Measurements from ENCODE around the gene CLINT1.
"Not testable (repeated sequence)": the region's sequence is repeated elsewhere in the genome, so short reads cannot be mapped to it uniquely, and the experiment has no call there.

CLINT1 gene

GRCh38 chr5:157857816-157858526 lies 974 bp downstream of the CLINT1 start:
- H3K4me3 Mint-ChIP-seq, result peak overlapping the region; percentile 96
- H3K27me3 Mint-ChIP-seq, result no peaks in the 10 kb centered on the region
- H3K36me3 Mint-ChIP-seq (ENCODE audit: insufficient read depth), result peaks cover 16% of the 10 kb centered on the region
- peak; percentile 66 for ATAC-seq (replicated peaks; ENCODE audit: extremely low read depth, poor library complexity, severe bottlenecking)
- DNase-seq (ENCODE audit: low spot score in 2 of 2), result no peak
- H3K4me1 Mint-ChIP-seq, result peaks cover 65% of the 10 kb centered on the region
- H3K9me3 Mint-ChIP-seq, result no peaks in the 10 kb centered on the region
- H3K27ac Mint-ChIP-seq (ENCODE audit: low read depth), result peak overlapping the region; percentile 93

GRCh38 chr5:157855404-157855994 lies 3.4 kb downstream of the CLINT1 start:
- Mint-ChIP-seq H3K36me3 (ENCODE audit: insufficient read depth) (peaks cover 16% of the 10 kb centered on the region), H3K4me3 (no peak overlapping the region), H3K4me1 (peaks cover 65% of the 10 kb centered on the region), H3K27me3 (no peaks in the 10 kb centered on the region), H3K9me3 (no peaks in the 10 kb centered on the region), H3K27ac (ENCODE audit: low read depth) (no peak overlapping the region)
- ATAC-seq (replicated peaks; ENCODE audit: extremely low read depth, poor library complexity, severe bottlenecking) (no peak), DNase-seq (ENCODE audit: low spot score in 2 of 2) (no peak)

- DNase-seq (ENCODE audit: low spot score in 2 of 2); ATAC-seq (replicated peaks; ENCODE audit: extremely low read depth, poor library complexity, severe bottlenecking); H3K9me3 Mint-ChIP-seq; H3K27ac Mint-ChIP-seq (ENCODE audit: low read depth); H3K4me3 Mint-ChIP-seq; H3K27me3 Mint-ChIP-seq: not testable (repeated sequence)
- Mint-ChIP-seq H3K36me3 (ENCODE audit: insufficient read depth) (peaks cover 18% of the 10 kb centered on the region), H3K4me1 (peaks cover 58% of the 10 kb centered on the region)
Measured at GRCh38 chr5:157853365-157853764, 5.6 kb downstream of the CLINT1 start.

DNA sequence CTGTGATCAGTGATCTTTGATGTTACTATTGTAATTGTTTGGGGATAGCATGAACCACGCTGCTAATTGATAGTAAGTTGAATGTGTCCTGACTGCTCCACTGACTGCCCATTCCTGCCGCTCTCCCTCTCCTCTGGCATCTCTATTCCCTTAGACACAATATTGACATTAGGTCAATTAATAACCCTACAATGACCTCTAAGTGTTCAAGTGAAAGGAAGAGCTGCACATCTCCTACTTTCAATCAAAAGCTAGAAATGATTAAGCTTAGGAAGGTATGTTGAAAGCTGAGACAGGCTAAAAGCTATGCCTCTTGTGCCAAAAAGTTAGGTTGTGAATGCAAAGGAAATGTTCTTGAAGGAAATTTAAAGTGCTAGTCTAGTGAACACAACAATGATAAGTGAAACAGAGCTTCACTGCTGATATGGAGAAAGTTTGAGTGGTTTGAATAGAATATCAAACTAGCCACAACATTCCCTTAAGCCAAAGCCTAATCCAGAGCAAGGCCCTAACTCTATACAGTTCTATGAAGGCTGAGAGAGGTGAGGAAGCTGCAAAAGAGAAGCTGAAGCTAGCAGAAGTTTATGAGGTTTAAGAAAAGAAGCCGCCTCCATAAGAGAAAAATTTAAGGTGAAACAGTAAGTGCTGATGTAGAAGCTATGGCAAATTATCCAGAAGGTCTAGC lies 12.9 kb downstream of the CLINT1 start:
- no peak overlapping the region for H3K27ac Mint-ChIP-seq (ENCODE audit: low read depth)
- H3K27me3 Mint-ChIP-seq, result no peaks in the 10 kb centered on the region
- ATAC-seq (replicated peaks; ENCODE audit: extremely low read depth, poor library complexity, severe bottlenecking) (no peak), DNase-seq (ENCODE audit: low spot score in 2 of 2) (no peak)
- no peaks in the 10 kb centered on the region for H3K9me3 Mint-ChIP-seq
- H3K4me3 Mint-ChIP-seq, result no peak overlapping the region
- peaks cover 17% of the 10 kb centered on the region for H3K36me3 Mint-ChIP-seq (ENCODE audit: insufficient read depth)
- H3K4me1 Mint-ChIP-seq, result peaks cover 25% of the 10 kb centered on the region

- Mint-ChIP-seq H3K27ac (ENCODE audit: low read depth) (no peak overlapping the region), H3K36me3 (ENCODE audit: insufficient read depth) (peaks cover 14% of the 10 kb centered on the region), H3K4me1 (peaks cover 29% of the 10 kb centered on the region), H3K9me3 (no peaks in the 10 kb centered on the region), H3K27me3 (no peaks in the 10 kb centered on the region), H3K4me3 (no peak overlapping the region)
- ATAC-seq (replicated peaks; ENCODE audit: extremely low read depth, poor library complexity, severe bottlenecking) (no peak), DNase-seq (ENCODE audit: low spot score in 2 of 2) (no peak)
Measured at GRCh38 chr5:157842787-157843186, 16.2 kb downstream of the CLINT1 start.

DNA sequence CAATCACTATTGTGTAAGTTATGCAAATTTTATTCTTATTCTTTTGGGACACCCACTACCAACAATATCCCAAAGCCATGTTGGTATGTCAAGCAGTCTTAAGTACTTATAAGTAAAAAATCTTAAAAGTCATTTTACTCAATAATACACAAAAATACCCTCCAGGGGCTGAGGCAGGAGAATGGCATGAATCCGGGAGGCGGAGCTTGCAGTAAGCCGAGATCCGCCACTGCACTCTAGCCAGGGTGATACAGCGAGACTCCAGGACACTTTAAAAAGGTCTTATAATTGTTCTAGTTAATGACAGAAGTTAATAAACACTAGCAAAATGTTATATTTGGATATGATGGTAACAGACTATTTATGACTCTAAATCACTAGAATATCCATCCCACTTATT lies 16.8 kb downstream of the CLINT1 start:
- DNase-seq (ENCODE audit: low spot score in 2 of 2), result no peak
- Mint-ChIP-seq H3K27ac (ENCODE audit: low read depth) (no peak overlapping the region), H3K4me3 (no peak overlapping the region), H3K36me3 (ENCODE audit: insufficient read depth) (peaks cover 11% of the 10 kb centered on the region), H3K4me1 (peaks cover 29% of the 10 kb centered on the region), H3K9me3 (no peaks in the 10 kb centered on the region), H3K27me3 (no peaks in the 10 kb centered on the region)
- ATAC-seq (replicated peaks; ENCODE audit: extremely low read depth, poor library complexity, severe bottlenecking), result no peak

DNA sequence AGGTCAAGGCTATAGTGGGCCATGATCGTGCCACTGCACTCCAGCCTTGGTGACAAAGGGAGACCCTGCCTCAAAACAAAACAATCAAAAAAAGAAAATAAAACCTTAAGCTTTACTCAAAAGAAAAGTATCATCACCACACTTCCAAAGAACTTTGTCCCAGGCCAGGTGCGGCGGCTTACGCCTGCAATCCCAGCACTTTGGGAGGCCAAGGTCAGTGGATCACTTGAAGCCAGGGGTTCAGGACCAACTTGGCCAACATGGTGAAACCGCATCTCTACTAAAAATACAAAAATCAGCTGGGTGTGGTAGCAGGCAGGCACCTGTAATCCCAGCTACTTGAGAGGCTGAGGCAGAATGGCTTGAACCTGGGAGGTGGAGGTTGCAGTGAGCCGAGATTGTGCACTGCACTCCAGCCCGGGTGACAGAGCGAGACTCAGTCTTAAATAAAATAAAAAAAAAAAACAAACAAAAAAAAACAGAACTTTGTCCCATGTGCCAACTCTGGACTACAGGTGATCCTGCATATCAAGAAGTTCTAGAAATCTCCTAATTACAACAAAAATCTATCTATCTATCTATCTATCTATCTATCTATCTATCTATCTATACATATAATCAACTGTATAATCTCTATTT lies 19.7 kb downstream of the CLINT1 start:
- Mint-ChIP-seq H3K4me1 (peaks cover 43% of the 10 kb centered on the region), H3K27me3 (no peaks in the 10 kb centered on the region), H3K36me3 (ENCODE audit: insufficient read depth) (peaks cover 7% of the 10 kb centered on the region), H3K4me3 (no peak overlapping the region), H3K27ac (ENCODE audit: low read depth) (no peak overlapping the region), H3K9me3 (no peaks in the 10 kb centered on the region)
- DNase-seq (ENCODE audit: low spot score in 2 of 2) (no peak), ATAC-seq (replicated peaks; ENCODE audit: extremely low read depth, poor library complexity, severe bottlenecking) (no peak)

- Mint-ChIP-seq H3K36me3 (ENCODE audit: insufficient read depth) (peaks cover 6% of the 10 kb centered on the region), H3K9me3 (no peaks in the 10 kb centered on the region), H3K27me3 (no peaks in the 10 kb centered on the region), H3K4me3 (no peak overlapping the region), H3K4me1 (peaks cover 54% of the 10 kb centered on the region), H3K27ac (ENCODE audit: low read depth) (peak overlapping the region; percentile 39)
- ATAC-seq (replicated peaks; ENCODE audit: extremely low read depth, poor library complexity, severe bottlenecking) (no peak), DNase-seq (ENCODE audit: low spot score in 2 of 2) (no peak)
Measured at GRCh38 chr5:157836121-157836753, 22.7 kb downstream of the CLINT1 start.

DNA sequence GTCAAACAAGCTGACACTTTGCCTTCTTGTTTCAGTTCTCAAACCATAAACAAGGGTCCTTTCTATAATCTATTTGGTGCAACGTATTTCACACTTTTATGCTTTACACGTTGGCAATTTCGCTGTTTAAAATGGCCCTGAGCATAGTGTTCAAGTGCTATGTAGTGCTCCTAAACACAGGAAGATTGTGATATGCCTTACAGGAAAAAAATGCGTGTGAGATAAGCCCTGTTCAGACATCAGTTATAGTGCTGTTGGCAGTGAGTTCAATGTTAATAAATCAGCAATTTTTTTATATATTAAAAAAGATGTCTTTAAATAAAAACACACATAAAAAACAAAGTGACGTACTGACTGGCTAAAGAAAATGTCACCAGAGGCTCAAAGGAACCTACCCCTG lies 23.9 kb downstream of the CLINT1 start:
- DNase-seq (ENCODE audit: low spot score in 2 of 2) (no peak), ATAC-seq (replicated peaks; ENCODE audit: extremely low read depth, poor library complexity, severe bottlenecking) (no peak)
- H3K36me3 Mint-ChIP-seq (ENCODE audit: insufficient read depth), result peaks cover 4% of the 10 kb centered on the region
- no peak overlapping the region for H3K4me3 Mint-ChIP-seq
- H3K9me3 Mint-ChIP-seq, result no peaks in the 10 kb centered on the region
- H3K27ac Mint-ChIP-seq (ENCODE audit: low read depth), result no peak overlapping the region
- no peaks in the 10 kb centered on the region for H3K27me3 Mint-ChIP-seq
- peaks cover 49% of the 10 kb centered on the region for H3K4me1 Mint-ChIP-seq

GRCh38 chr5:157828944-157829639 lies 29.9 kb downstream of the CLINT1 start:
- no peak overlapping the region for H3K27ac Mint-ChIP-seq (ENCODE audit: low read depth)
- H3K36me3 Mint-ChIP-seq (ENCODE audit: insufficient read depth), result peaks cover 9% of the 10 kb centered on the region
- H3K4me1 Mint-ChIP-seq, result peaks cover 29% of the 10 kb centered on the region
- DNase-seq (ENCODE audit: low spot score in 2 of 2), result no peak
- no peak for ATAC-seq (replicated peaks; ENCODE audit: extremely low read depth, poor library complexity, severe bottlenecking)
- no peaks in the 10 kb centered on the region for H3K27me3 Mint-ChIP-seq
- H3K9me3 Mint-ChIP-seq, result no peaks in the 10 kb centered on the region
- no peak overlapping the region for H3K4me3 Mint-ChIP-seq

DNA sequence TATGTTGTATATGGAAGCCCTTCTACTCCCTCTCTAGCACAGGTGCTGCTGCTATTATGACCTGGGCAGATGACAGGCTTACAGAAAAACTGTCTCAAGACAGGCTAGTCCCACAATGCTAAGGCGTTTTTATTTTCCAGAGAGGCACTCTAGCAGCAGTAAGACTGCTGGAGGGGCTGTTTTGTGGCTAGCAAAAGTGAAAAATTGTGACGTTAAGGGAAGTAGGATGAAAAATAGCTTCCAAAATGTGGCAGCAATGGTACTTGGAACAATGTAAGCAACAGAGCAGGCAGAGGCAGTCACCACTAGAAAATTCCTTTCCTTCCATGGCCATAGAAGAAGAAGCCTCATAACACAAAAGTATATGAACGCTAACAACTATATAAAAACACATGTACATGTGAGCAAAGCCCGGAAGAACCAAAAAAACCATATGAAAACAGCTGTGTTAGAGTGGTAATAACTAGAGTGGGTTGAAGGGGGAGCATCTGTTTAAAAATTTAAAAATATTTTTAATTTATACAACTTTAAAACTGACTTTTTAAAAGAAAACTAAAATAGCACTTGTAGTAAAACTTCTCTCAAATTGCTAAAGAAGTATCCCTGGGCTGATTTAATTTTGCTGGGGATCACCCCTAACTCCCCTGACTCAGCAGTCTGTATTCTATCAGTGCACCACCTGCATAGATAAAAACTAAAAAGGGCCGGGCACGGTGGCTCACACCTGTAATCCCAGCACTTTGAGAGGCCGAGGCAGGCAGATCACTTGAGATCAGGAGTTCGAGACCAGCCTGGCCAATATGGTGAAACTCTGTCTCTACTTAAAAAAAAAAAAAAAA lies 30.6 kb downstream of the CLINT1 start:
- Mint-ChIP-seq H3K27ac (ENCODE audit: low read depth) (no peak overlapping the region), H3K4me3 (no peak overlapping the region), H3K9me3 (no peaks in the 10 kb centered on the region), H3K27me3 (no peaks in the 10 kb centered on the region), H3K4me1 (peaks cover 21% of the 10 kb centered on the region), H3K36me3 (ENCODE audit: insufficient read depth) (peaks cover 9% of the 10 kb centered on the region)
- ATAC-seq (replicated peaks; ENCODE audit: extremely low read depth, poor library complexity, severe bottlenecking), result no peak
- no peak for DNase-seq (ENCODE audit: low spot score in 2 of 2)
